Spleen (tissue), 11 donors: ENCODE results near the gene PTBP2. TPM values are rescaled to one million over a fixed set of nuclear protein-coding genes. Genes with fewer than 3 reads are reported as not detected.

Experiments used
- DNase-seq: peaks from one replicate; pipeline ENCODE4 v3.0.0-alpha.2; 2020
- H3K27ac ChIP-seq, 8 donors: fragments of 200-600 bp; sonication (generic) in 7 of 8; 1 replicate in 4 of 8; 2 replicates in 4 of 8; pipeline versions ENCODE4 v1.5.0 to v1.8.0; 2016 to 2021; ENCODE audit warnings: inconsistent platforms in 4 of 8, mild to moderate bottlenecking in 4 of 8, moderate library complexity in 1 of 8
- H3K27me3 ChIP-seq, 7 donors: fragments of 200-600 bp; sonication (generic) in 6 of 7; replicated peaks in 1 of 7; 1 replicate in 4 of 7; 2 replicates in 3 of 7; pipeline versions ENCODE4 v1.5.0 to v1.8.0; 2016 to 2021; ENCODE audit warnings: inconsistent platforms in 3 of 7, mild to moderate bottlenecking in 1 of 7
- H3K36me3 ChIP-seq, 6 donors: fragments of 200-600 bp; sonication (generic) in 5 of 6; 1 replicate in 4 of 6; 2 replicates in 2 of 6; pipeline versions ENCODE4 v1.5.0 to v1.8.0; 2016 to 2021; ENCODE audit warnings: inconsistent platforms in 2 of 6
- H3K4me1 ChIP-seq, 6 donors: fragments of 200-600 bp; sonication (generic) in 5 of 6; 1 replicate in 3 of 6; 2 replicates in 3 of 6; pipeline versions ENCODE4 v1.5.0 to v1.8.0; 2016 to 2021; ENCODE audit warnings: inconsistent platforms in 3 of 6
- H3K4me3 ChIP-seq, 8 donors: fragments of 200-600 bp; sonication (generic) in 7 of 8; 1 replicate in 4 of 8; 2 replicates in 4 of 8; pipeline versions ENCODE4 v1.5.0 to v1.8.0; 2016 to 2021; ENCODE audit warnings: inconsistent platforms in 4 of 8, mild to moderate bottlenecking in 4 of 8, moderate library complexity in 2 of 8
- H3K9me3 ChIP-seq, 8 donors: fragments of 200-600 bp; sonication (generic) in 7 of 8; 1 replicate in 4 of 8; 2 replicates in 4 of 8; pipeline versions ENCODE4 v1.5.0 to v1.8.0; 2016 to 2021; ENCODE audit warnings: inconsistent platforms in 4 of 8
- CTCF ChIP-seq, 11 experiments: fragments of 200-600 bp in 7 of 11; fragments of 450-650 bp in 4 of 11; sonication (generic) in 4 of 11; IDR thresholded peaks in 8 of 11; conservative IDR thresholded peaks in 3 of 11; 1 replicate in 7 of 11; 2 replicates in 4 of 11; pipeline versions ENCODE4 v1.4.0 to v1.8.0; 2016 to 2021; ENCODE audit warnings: antibody characterized with exemption in 11 of 11, inconsistent platforms in 4 of 11, mild to moderate bottlenecking in 1 of 11
- POLR2A ChIP-seq, 3 donors: fragments of 450-650 bp; IDR thresholded peaks; one replicate each; pipeline ENCODE4 v1.5.1; 2017; ENCODE audit warnings: antibody characterized with exemption in 3 of 3, mild to moderate bottlenecking in 1 of 3
- POLR2AphosphoS5 ChIP-seq, 3 donors: sonication (generic); formaldehyde crosslinking; IDR thresholded peaks; one replicate each; pipeline ENCODE4 v1.5.1; 2017; ENCODE audit warnings: antibody characterized with exemption in 3 of 3
- WGBS, 5 donors: extraction: QIAGEN DNeasy Blood & Tissue Kit in 3 of 5; methylation state at CpG; one replicate each; pipeline versions ENCODE4 v1.1.5 to v1.1.7; 2013 to 2018; 5-methylcytosine and 5-hydroxymethylcytosine counted together
- intact Hi-C: fragments of 100-400 bp; cut with DNase I; formaldehyde crosslinking; loops from one replicate; pipeline ENCODE4 v1.15.0; 2023; ENCODE audit warnings: low total_unique reads
- polyA plus RNA-seq, 3 donors: library from polyadenylated mRNA; stranded (reverse); fragments of 200-250 nt; gene quantifications; one replicate each; pipeline ENCODE4 v1.2.1, GENCODE V29; 2013
- total RNA-seq, 7 donors: library from RNA; depleted of rRNA in 3 of 7; stranded (reverse); fragments of >200 nt in 3 of 7; fragmentation: NEBNext Ultra II Directional in 4 of 7; extraction: Animal tissue kit (Norgen Biotek cat#: 25700) in 4 of 7; gene quantifications; one replicate each; pipeline versions ENCODE4 v1.1.0 to v1.2.1, GENCODE V29; 2016 to 2021
- donor health status: healthy with polysubstance abuse.
- donor health status: DM: no; HTN: no; CAD: no; lungs with moderate emphysema.
- donor health status: DM: no; HTN: no; CAD: no.
- donor health status: Bipolar disorder and iron deficiency.
- donor health status: healthy.
- donor health status: DM: no; HTN: no; CAD: no.
- donor health status: DM: yes; HTN: yes; CAD: no.

Gene PTBP2
- total and polyA plus RNA-seq, 10 donors: 15.4 to 89.9 (median 25.9) TPM

- H3K36me3 ChIP-seq: no peaks in the 10 kb centered on the region
- H3K27ac ChIP-seq: peak overlapping the region in 2 of 8 donors; percentile 64 to 85
- H3K4me3 ChIP-seq: no peak overlapping the region
- H3K9me3 ChIP-seq: no peaks in the 10 kb centered on the region
- H3K27me3 ChIP-seq: no peaks in the 10 kb centered on the region
- H3K4me1 ChIP-seq: peaks cover 0 to 20% (median 0%) of the 10 kb centered on the region in 6 donors
- intact Hi-C loops: no loop called here
- no peak for DNase-seq
- TF ChIP-seq POLR2A (IDR thresholded peaks at IDR 0.05) (no peak), POLR2AphosphoS5 (IDR thresholded peaks at IDR 0.05) (no peak), CTCF (IDR thresholded peaks at IDR 0.05 in 8 of 11, conservative IDR thresholded peaks at IDR 0.05 in 3 of 11) (no peak)
Observed at GRCh38 chr1:96684744-96685143, 36.8 kb upstream of the PTBP2 start.

- 60 to 82% (median 67%) methylated on average over 1 of the region's 1 CpG for WGBS, 5 donors
- no peak for DNase-seq
- TF ChIP-seq POLR2AphosphoS5 (IDR thresholded peaks at IDR 0.05): no peak
- TF ChIP-seq POLR2A (IDR thresholded peaks at IDR 0.05): no peak
- TF ChIP-seq CTCF (IDR thresholded peaks at IDR 0.05 in 8 of 11, conservative IDR thresholded peaks at IDR 0.05 in 3 of 11): no peak
Observed at GRCh38 chr1:96688767-96689166, 32.8 kb upstream of the PTBP2 start.

GRCh38 chr1:96695954-96696353, 25.6 kb upstream of the PTBP2 start:
- Histone ChIP-seq H3K27ac (no peak overlapping the region), H3K4me1 (peaks cover 0 to 7% (median 0%) of the 10 kb centered on the region in 6 donors), H3K4me3 (no peak overlapping the region), H3K9me3 (peaks cover 0 to 9% (median 0%) of the 10 kb centered on the region in 8 donors), H3K27me3 (no peaks in the 10 kb centered on the region), H3K36me3 (no peaks in the 10 kb centered on the region)
- TF ChIP-seq POLR2A (IDR thresholded peaks at IDR 0.05): no peak
- TF ChIP-seq POLR2AphosphoS5 (IDR thresholded peaks at IDR 0.05): no peak
- no peak for TF ChIP-seq CTCF (IDR thresholded peaks at IDR 0.05 in 8 of 11, conservative IDR thresholded peaks at IDR 0.05 in 3 of 11)
- no peak for DNase-seq
- intact Hi-C loops: no loop called here
- WGBS, 5 donors: 79 to 93% (median 83%) methylated on average over 3 of the region's 3 CpGs

More at GRCh38 chr1:96688767-96689166, 32.8 kb upstream of the PTBP2 start:
- peaks cover 0 to 23% (median 0%) of the 10 kb centered on the region in 6 donors for H3K4me1 ChIP-seq
- peak overlapping the region in 1 of 8 donors; percentile 67 for H3K27ac ChIP-seq
- no peaks in the 10 kb centered on the region for H3K36me3 ChIP-seq
- intact Hi-C loops: no loop called here
- H3K4me3 ChIP-seq: no peak overlapping the region
- no peaks in the 10 kb centered on the region for H3K27me3 ChIP-seq
- peaks cover 0 to 6% (median 0%) of the 10 kb centered on the region in 8 donors for H3K9me3 ChIP-seq

GRCh38 chr1:96698342-96698983, 23.1 kb upstream of the PTBP2 start:
- no peak for TF ChIP-seq POLR2A (IDR thresholded peaks at IDR 0.05)
- TF ChIP-seq CTCF (IDR thresholded peaks at IDR 0.05 in 8 of 11, conservative IDR thresholded peaks at IDR 0.05 in 3 of 11): no peak
- TF ChIP-seq POLR2AphosphoS5 (IDR thresholded peaks at IDR 0.05): no peak
- 73 to 87% (median 81%) methylated on average over 5 of the region's 5 CpGs for WGBS, 5 donors
- no peak overlapping the region for H3K27ac ChIP-seq
- no peaks in the 10 kb centered on the region for H3K27me3 ChIP-seq
- intact Hi-C loops: no loop called here
- H3K4me3 ChIP-seq: no peak overlapping the region
- no peaks in the 10 kb centered on the region for H3K4me1 ChIP-seq
- no peak for DNase-seq
- peaks cover 0 to 9% (median 0%) of the 10 kb centered on the region in 8 donors for H3K9me3 ChIP-seq
- no peaks in the 10 kb centered on the region for H3K36me3 ChIP-seq
